GM18858 (cell line): Measurements from ENCODE around the gene FGF8.

ENCODE experiments used
- ATAC-seq: cut with Tn5 transposase; IDR thresholded peaks from one replicate; pipeline ENCODE4 v1.9.1; 2021; ENCODE audit not compliant: unreplicated experiment

FGF8 gene

GRCh38 chr10:101770331-101771215, 5.3 kb downstream of the FGF8 start:
- ATAC-seq: no peak

GRCh38 chr10:101769541-101770180, 6.3 kb downstream of the FGF8 start:
- no peak for ATAC-seq

GRCh38 chr10:101768791-101769170, 7.1 kb downstream of the FGF8 start:
- no peak for ATAC-seq

- ATAC-seq: no peak
Observed at GRCh38 chr10:101767966-101768790, 7.7 kb downstream of the FGF8 start.

- no peak for ATAC-seq
Observed at GRCh38 chr10:101767600-101767945, 8.3 kb downstream of the FGF8 start.

GRCh38 chr10:101766753-101767599, 8.9 kb downstream of the FGF8 start:
- ATAC-seq: no peak

- ATAC-seq: no peak
Observed at GRCh38 chr10:101766306-101766705, 9.6 kb downstream of the FGF8 start.

GRCh38 chr10:101763141-101763846, 12.6 kb downstream of the FGF8 start:
- no peak for ATAC-seq

- no peak for ATAC-seq
Observed at GRCh38 chr10:101762736-101763135, 13.2 kb downstream of the FGF8 start.

GRCh38 chr10:101761226-101761625, 14.7 kb downstream of the FGF8 start:
- no peak for ATAC-seq

GRCh38 chr10:101760510-101760909, 15.4 kb downstream of the FGF8 start:
- no peak for ATAC-seq

- ATAC-seq: no peak
Observed at GRCh38 chr10:101759309-101760247, 16.3 kb downstream of the FGF8 start.

- no peak for ATAC-seq
Observed at GRCh38 chr10:101758858-101759257, 17.1 kb downstream of the FGF8 start.

GRCh38 chr10:101752241-101752640, 23.7 kb downstream of the FGF8 start:
- no peak for ATAC-seq

GRCh38 chr10:101749047-101750016, 26.6 kb downstream of the FGF8 start:
- no peak for ATAC-seq

GRCh38 chr10:101748496-101748895, 27.4 kb downstream of the FGF8 start:
- ATAC-seq: no peak

- ATAC-seq: no peak
Observed at GRCh38 chr10:101745074-101745696, 30.7 kb downstream of the FGF8 start.
